Activated T-cell treated with anti-CD3 and anti-CD28 coated beads, Interleukin-2, amount 50 U/mL, for 72 hours (primary cell): ENCODE measurements around the gene CNNM4. TPM values are rescaled to one million over a fixed set of nuclear protein-coding genes. Genes with fewer than 3 reads are reported as not detected.
A peak's percentile ranks its signal among the peaks of the same experiment; 100 is the strongest.

Experiments used
- ATAC-seq, 2 donors: fragments of 150-1000 bp; cut with Tn5 transposase; replicated peaks in 1 of 2; 2 replicates each; pipeline ENCODE4 v1.10.0; 2021; ENCODE audit warnings: moderate library complexity in 2 of 2, mild to moderate bottlenecking in 1 of 2
- DNase-seq, 2 donors: peaks; one replicate each; pipeline ENCODE4 v3.0.0; 2021 to 2022; ENCODE audit warnings: mixed read lengths in 1 of 2
- H3K27ac Mint-ChIP-seq: one replicate; pipeline ENCODE4 v1.8.0; 2022; ENCODE audit warnings: mild to moderate bottlenecking, moderate library complexity, mixed read lengths
- H3K27me3 Mint-ChIP-seq: one replicate; pipeline ENCODE4 v1.8.0; 2022; ENCODE audit warnings: low read depth, mixed read lengths
- H3K36me3 Mint-ChIP-seq, 2 donors: one replicate each; pipeline ENCODE4 v1.8.0; 2022; ENCODE audit warnings: mixed read lengths in 2 of 2, mild to moderate bottlenecking in 1 of 2; ENCODE audit not compliant: insufficient read depth in 2 of 2
- H3K4me1 Mint-ChIP-seq: one replicate; pipeline ENCODE4 v1.8.0; 2022; ENCODE audit warnings: low read depth, mixed read lengths
- H3K4me3 Mint-ChIP-seq, 2 donors: one replicate each; pipeline ENCODE4 v1.8.0; 2022; ENCODE audit warnings: mild to moderate bottlenecking in 2 of 2, mixed read lengths in 2 of 2, moderate library complexity in 2 of 2
- H3K9me3 Mint-ChIP-seq, 2 donors: one replicate each; pipeline ENCODE4 v1.8.0; 2022; ENCODE audit warnings: mixed read lengths in 2 of 2
- total RNA-seq, 2 donors: library from RNA; stranded (reverse); gene quantifications; one replicate each; pipeline ENCODE4 v1.2.3, GENCODE V29; 2022

Gene CNNM4
- total RNA-seq = 1 to 10 TPM; 9.1 to 9.5 TPM

GRCh38 chr2:96760036-96760985 is at the start of gene CNNM4:
CNNM4 (plus strand) TSS chr2:96760902; CDS start chr2:96761000, 98 bp downstream.
- H3K27ac Mint-ChIP-seq = peak within 1 kb of the TSS; percentile 85
- peak; percentile 90 to 94 for DNase-seq
- peak within 1 kb of the TSS; percentile 91 for H3K4me3 Mint-ChIP-seq
- peaks cover 50% of the 10 kb centered on the region for H3K4me1 Mint-ChIP-seq
- peak; percentile 93 for ATAC-seq
- peaks cover 0 to 2% of the 10 kb centered on the region in 2 donors for H3K36me3 Mint-ChIP-seq
- H3K9me3 Mint-ChIP-seq = no peaks in the 10 kb centered on the region
- H3K27me3 Mint-ChIP-seq = no peaks in the 10 kb centered on the region

GRCh38 chr2:96710985-96711384 is 49.7 kb upstream of the CNNM4 start:
- Mint-ChIP-seq H3K4me1 (no peaks in the 10 kb centered on the region), H3K4me3 (no peak overlapping the region), H3K9me3 (no peaks in the 10 kb centered on the region), H3K27ac (peak overlapping the region; percentile 7), H3K36me3 (peaks cover 0 to 5% of the 10 kb centered on the region in 2 donors), H3K27me3 (no peaks in the 10 kb centered on the region)
- ATAC-seq (no peak), DNase-seq (no peak)

- H3K36me3 Mint-ChIP-seq = no peaks in the 10 kb centered on the region
- H3K27ac Mint-ChIP-seq = no peak overlapping the region
- no peak overlapping the region for H3K4me3 Mint-ChIP-seq
- DNase-seq (no peak), ATAC-seq (no peak)
- no peaks in the 10 kb centered on the region for H3K27me3 Mint-ChIP-seq
- H3K4me1 Mint-ChIP-seq = no peaks in the 10 kb centered on the region
- no peaks in the 10 kb centered on the region for H3K9me3 Mint-ChIP-seq
Measured at GRCh38 chr2:96715658-96716057, 45.0 kb upstream of the CNNM4 start.

- no peak overlapping the region for H3K27ac Mint-ChIP-seq
- H3K4me3 Mint-ChIP-seq = no peak overlapping the region
- no peaks in the 10 kb centered on the region for H3K9me3 Mint-ChIP-seq
- H3K27me3 Mint-ChIP-seq = no peaks in the 10 kb centered on the region
- DNase-seq (no peak), ATAC-seq (no peak)
- H3K36me3 Mint-ChIP-seq = no peaks in the 10 kb centered on the region
- no peaks in the 10 kb centered on the region for H3K4me1 Mint-ChIP-seq
Measured at GRCh38 chr2:96716388-96716787, 44.3 kb upstream of the CNNM4 start.

- peaks cover 3 to 16% of the 10 kb centered on the region in 2 donors for H3K36me3 Mint-ChIP-seq
- no peak overlapping the region for H3K4me3 Mint-ChIP-seq
- ATAC-seq = no peak
- H3K27ac Mint-ChIP-seq = no peak overlapping the region
- no peaks in the 10 kb centered on the region for H3K9me3 Mint-ChIP-seq
- no peaks in the 10 kb centered on the region for H3K4me1 Mint-ChIP-seq
- H3K27me3 Mint-ChIP-seq = no peaks in the 10 kb centered on the region
- no peak for DNase-seq
Measured at GRCh38 chr2:96726131-96726530, 34.6 kb upstream of the CNNM4 start.

GRCh38 chr2:96727431-96727830 is 33.3 kb upstream of the CNNM4 start:
- Mint-ChIP-seq H3K36me3 (peaks cover 5 to 16% of the 10 kb centered on the region in 2 donors), H3K4me1 (no peaks in the 10 kb centered on the region), H3K27ac (no peak overlapping the region), H3K4me3 (no peak overlapping the region), H3K9me3 (no peaks in the 10 kb centered on the region), H3K27me3 (no peaks in the 10 kb centered on the region)
- DNase-seq (no peak), ATAC-seq (no peak)

GRCh38 chr2:96729748-96730147 is 31.0 kb upstream of the CNNM4 start:
- DNase-seq (no peak), ATAC-seq (no peak)
- Mint-ChIP-seq H3K27ac (no peak overlapping the region), H3K4me3 (no peak overlapping the region), H3K27me3 (no peaks in the 10 kb centered on the region), H3K36me3 (peaks cover 5 to 21% of the 10 kb centered on the region in 2 donors), H3K4me1 (no peaks in the 10 kb centered on the region), H3K9me3 (no peaks in the 10 kb centered on the region)

GRCh38 chr2:96730212-96730611 is 30.5 kb upstream of the CNNM4 start:
- Mint-ChIP-seq H3K27me3 (no peaks in the 10 kb centered on the region), H3K36me3 (peaks cover 5 to 22% of the 10 kb centered on the region in 2 donors), H3K9me3 (no peaks in the 10 kb centered on the region), H3K4me1 (peaks cover 1% of the 10 kb centered on the region), H3K4me3 (no peak overlapping the region), H3K27ac (no peak overlapping the region)
- no peak for DNase-seq
- ATAC-seq = no peak

GRCh38 chr2:96733931-96734330 is 26.8 kb upstream of the CNNM4 start:
- no peak for DNase-seq
- Mint-ChIP-seq H3K27me3 (no peaks in the 10 kb centered on the region), H3K9me3 (no peaks in the 10 kb centered on the region), H3K36me3 (peaks cover 1 to 19% of the 10 kb centered on the region in 2 donors), H3K4me1 (peaks cover 18% of the 10 kb centered on the region), H3K27ac (no peak overlapping the region), H3K4me3 (no peak overlapping the region)
- ATAC-seq = peak in 1 of 2 donors; percentile 60

GRCh38 chr2:96734880-96735583 is 25.7 kb upstream of the CNNM4 start:
- peak overlapping the region; percentile 13 for H3K27ac Mint-ChIP-seq
- H3K36me3 Mint-ChIP-seq = peaks cover 1 to 26% of the 10 kb centered on the region in 2 donors
- ATAC-seq (no peak), DNase-seq (no peak)
- no peaks in the 10 kb centered on the region for H3K27me3 Mint-ChIP-seq
- no peak overlapping the region for H3K4me3 Mint-ChIP-seq
- no peaks in the 10 kb centered on the region for H3K9me3 Mint-ChIP-seq
- H3K4me1 Mint-ChIP-seq = peaks cover 29% of the 10 kb centered on the region

GRCh38 chr2:96737251-96737650 is 23.5 kb upstream of the CNNM4 start:
- DNase-seq = no peak
- no peak overlapping the region for H3K27ac Mint-ChIP-seq
- no peaks in the 10 kb centered on the region for H3K27me3 Mint-ChIP-seq
- H3K9me3 Mint-ChIP-seq = no peaks in the 10 kb centered on the region
- no peak for ATAC-seq
- H3K4me1 Mint-ChIP-seq = peaks cover 35% of the 10 kb centered on the region
- H3K4me3 Mint-ChIP-seq = no peak overlapping the region
- peaks cover 0 to 17% of the 10 kb centered on the region in 2 donors for H3K36me3 Mint-ChIP-seq

- no peak overlapping the region for H3K27ac Mint-ChIP-seq
- H3K27me3 Mint-ChIP-seq = no peaks in the 10 kb centered on the region
- peaks cover 0 to 17% of the 10 kb centered on the region in 2 donors for H3K36me3 Mint-ChIP-seq
- H3K4me1 Mint-ChIP-seq = peaks cover 35% of the 10 kb centered on the region
- H3K9me3 Mint-ChIP-seq = no peaks in the 10 kb centered on the region
- no peak for DNase-seq
- H3K4me3 Mint-ChIP-seq = peak overlapping the region in 1 of 2 donors; percentile 2
- ATAC-seq = no peak
Measured at GRCh38 chr2:96737831-96738230, 22.9 kb upstream of the CNNM4 start.

GRCh38 chr2:96739076-96739632 is 21.5 kb upstream of the CNNM4 start:
- DNase-seq (no peak), ATAC-seq (no peak)
- Mint-ChIP-seq H3K4me3 (peak overlapping the region; percentile 93 to 96), H3K27me3 (no peaks in the 10 kb centered on the region), H3K27ac (peak overlapping the region; percentile 97), H3K36me3 (peaks cover 0 to 10% of the 10 kb centered on the region in 2 donors), H3K4me1 (peaks cover 35% of the 10 kb centered on the region), H3K9me3 (no peaks in the 10 kb centered on the region)
